Measurements from ENCODE around the gene AVPI1.
A peak's percentile ranks its signal among the peaks of the same experiment; 100 is the strongest.
"Not testable (repeated sequence)": the region's sequence is repeated elsewhere in the genome, so short reads cannot be mapped to it uniquely, and the experiment has no call there.

AVPI1 gene

GRCh38 chr10:97640174-97640867 lies 46.7 kb downstream of the AVPI1 start, which contains the start of gene PI4K2A:
TSS of gene PI4K2A (plus strand) at chr10:97640671. CDS start at chr10:97640743, 72 bp downstream.
- FAIRE-seq: peak; percentile 99

DNA sequence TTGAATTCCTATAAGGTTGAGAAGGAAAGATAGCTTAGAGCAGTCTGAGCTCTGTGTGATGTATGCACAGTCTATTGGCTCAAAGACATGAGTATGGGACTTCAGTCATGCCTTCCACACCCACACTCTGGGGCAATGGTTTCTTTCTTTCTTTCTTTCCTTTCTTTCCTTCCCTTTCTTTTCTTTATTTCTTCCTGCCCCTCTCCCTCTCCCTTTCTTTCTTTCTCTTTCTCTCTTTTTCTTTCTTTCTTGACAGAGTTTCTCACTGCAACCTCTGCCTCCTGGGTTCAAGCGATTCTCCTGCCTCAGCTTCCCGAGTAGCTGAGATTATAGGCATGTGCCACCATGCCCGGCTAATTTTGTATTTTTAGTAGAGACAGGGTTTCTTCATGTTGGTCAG lies 48.0 kb downstream of the AVPI1 start:
- not testable (repeated sequence) for FAIRE-seq

- FAIRE-seq: no peak
Measured at GRCh38 chr10:97635577-97635976, 51.5 kb downstream of the AVPI1 start.

DNA sequence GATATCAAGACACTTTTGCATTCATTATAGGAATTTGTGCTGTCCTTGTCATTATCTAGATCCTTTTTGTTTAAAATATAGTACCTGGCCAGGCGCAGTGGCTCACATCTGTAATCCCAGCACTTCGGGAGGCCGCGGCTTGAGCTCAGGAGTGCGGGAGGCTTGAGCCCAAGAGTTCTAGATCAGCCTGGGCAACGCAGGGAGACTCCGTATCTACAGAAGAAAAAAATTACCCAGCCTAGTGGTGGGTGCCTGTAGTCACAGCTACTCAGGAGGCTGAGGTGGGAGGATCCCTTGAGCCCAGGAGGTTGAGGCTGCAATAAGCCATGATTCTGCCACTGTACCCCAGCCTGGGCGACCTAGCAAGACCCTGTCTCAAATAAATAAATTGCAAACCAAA lies 53.1 kb downstream of the AVPI1 start:
- no peak for FAIRE-seq

DNA sequence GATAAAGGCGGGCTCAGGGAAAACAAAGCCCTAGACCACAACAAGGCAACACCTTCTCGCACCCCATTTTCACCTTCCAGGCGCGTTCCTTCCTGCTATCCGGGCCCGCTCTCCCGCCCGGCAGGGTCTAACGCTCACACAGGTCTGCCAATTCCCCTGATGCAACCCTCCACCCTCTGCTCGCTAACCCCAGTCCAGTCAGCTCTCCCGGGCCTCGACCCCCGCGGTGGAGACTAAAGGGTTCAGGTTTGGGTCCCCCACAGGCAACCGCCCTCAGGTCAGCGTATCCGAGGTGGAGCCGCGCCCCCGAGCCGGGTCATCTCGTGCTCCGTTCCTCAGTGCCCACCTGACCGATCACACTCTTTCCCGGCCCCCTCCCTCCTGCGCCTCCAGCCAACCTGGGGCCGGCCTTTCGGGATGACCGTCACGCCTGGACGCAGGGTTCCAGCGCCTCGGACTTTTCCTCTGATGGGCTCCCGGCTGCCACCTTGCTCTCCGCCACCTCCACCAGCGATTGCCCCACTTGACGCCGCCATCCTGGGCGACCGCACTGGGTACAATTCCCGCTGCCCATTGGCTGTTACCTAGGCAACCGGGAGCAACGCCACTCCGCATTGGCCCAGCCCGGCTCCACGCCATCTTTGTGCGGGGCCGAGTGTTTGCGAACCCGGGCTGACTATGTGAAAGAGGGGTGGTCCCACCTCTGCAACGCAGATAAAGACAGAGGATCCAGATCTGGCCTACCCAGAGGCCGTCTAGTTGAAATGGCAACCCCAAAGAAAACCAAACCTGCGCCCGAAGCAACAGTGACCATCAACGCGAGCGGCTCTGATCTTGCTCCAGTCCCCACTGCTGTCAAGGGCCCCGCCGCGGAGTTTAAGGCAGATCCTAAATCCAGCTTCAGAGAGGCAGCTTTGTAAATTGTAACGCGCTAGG lies 53.8 kb downstream of the AVPI1 start, which contains the start of gene MORN4:
Gene MORN4, minus strand, starts transcription at position 552 of the 936 bp plus-strand sequence. CDS start 13,847 bp downstream, outside the sequence.
- FAIRE-seq: peak; percentile 92

DNA sequence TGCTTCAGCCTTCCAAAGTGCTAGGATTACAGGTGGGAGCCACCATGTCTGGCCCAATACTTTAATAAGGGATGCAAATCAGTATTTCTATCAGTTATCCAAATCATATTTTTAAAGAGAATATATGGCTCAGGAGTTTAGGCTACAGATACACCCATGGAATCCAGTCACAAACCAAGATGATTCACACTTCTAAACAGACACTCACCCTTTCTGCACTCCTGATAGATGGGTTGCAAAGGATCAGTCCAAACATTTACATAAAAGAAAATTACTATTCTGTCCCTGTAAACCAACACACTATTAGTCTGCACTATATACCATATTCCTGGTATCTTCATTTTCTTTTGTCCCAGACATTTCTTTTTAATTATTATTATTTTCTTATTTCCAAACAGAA lies 55.9 kb downstream of the AVPI1 start:
- no peak for FAIRE-seq

DNA sequence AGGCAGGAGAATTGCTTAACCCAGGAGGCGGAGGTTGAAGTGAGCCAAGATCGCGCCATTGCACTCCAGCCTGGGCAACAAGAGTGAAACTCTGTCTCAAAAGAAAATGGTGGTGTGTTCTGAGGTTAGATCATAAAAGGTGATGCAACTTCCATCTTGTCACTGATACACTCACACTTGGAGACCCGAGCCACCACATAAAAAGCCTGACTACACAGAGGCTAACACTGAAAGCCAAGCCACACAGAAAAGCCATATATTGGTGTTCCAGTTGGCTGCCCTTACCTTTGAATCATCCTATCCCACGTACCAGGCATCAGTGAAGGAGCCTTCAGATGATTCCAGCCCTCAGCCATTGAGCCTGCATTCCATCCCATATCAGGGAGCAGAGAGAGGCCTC lies 57.8 kb downstream of the AVPI1 start:
- FAIRE-seq: no peak

GRCh38 chr10:97628228-97628627 lies 58.8 kb downstream of the AVPI1 start:
- FAIRE-seq: no peak

- no peak for FAIRE-seq
Measured at GRCh38 chr10:97627731-97628130, 59.3 kb downstream of the AVPI1 start.

Data from G401.6 (cell line).